ENCODE results near the gene ITGB3BP.

DNA sequence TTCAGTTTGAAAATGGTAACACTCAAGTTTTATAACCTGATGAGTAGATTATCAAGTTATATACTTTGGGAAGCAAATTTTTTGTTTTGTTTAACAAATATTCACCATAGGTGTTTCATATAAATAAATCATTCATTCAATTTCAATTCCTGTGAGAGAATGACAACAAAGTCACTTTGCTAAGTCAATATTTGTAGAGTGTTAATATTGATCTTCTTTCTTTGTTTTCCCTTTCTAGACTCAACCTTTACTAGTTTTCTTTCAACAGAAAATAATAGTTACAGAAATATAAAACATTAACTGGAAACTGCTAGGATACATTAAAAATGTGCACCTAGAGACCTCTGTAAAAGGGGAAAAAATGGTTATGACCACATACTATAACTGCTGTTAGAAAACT is 11.4 kb upstream of the ITGB3BP start:
- TF ChIP-seq, protein P1, sequence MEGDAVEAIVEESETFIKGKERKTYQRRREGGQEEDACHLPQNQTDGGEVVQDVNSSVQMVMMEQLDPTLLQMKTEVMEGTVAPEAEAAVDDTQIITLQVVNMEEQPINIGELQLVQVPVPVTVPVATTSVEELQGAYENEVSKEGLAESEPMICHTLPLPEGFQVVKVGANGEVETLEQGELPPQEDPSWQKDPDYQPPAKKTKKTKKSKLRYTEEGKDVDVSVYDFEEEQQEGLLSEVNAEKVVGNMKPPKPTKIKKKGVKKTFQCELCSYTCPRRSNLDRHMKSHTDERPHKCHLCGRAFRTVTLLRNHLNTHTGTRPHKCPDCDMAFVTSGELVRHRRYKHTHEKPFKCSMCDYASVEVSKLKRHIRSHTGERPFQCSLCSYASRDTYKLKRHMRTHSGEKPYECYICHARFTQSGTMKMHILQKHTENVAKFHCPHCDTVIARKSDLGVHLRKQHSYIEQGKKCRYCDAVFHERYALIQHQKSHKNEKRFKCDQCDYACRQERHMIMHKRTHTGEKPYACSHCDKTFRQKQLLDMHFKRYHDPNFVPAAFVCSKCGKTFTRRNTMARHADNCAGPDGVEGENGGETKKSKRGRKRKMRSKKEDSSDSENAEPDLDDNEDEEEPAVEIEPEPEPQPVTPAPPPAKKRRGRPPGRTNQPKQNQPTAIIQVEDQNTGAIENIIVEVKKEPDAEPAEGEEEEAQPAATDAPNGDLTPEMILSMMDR (IDR thresholded peaks at IDR 0.05) = no peak
- no peak for TF ChIP-seq EP300 (IDR thresholded peaks at IDR 0.05)
- no peak for TF ChIP-seq POLR2A (IDR thresholded peaks at IDR 0.05)
- no peak for TF ChIP-seq POLR2AphosphoS5 (IDR thresholded peaks at IDR 0.05)
